HG03558 (cell line): ENCODE data around the gene BCAT1.
"Not testable (repeated sequence)": the region's sequence is repeated elsewhere in the genome, so short reads cannot be mapped to it uniquely, and the experiment has no call there.

Experiments used
- ATAC-seq: cut with Tn5 transposase; IDR thresholded peaks from one replicate; pipeline ENCODE4 v1.9.1; 2021; ENCODE audit warnings: moderate number of reproducible peaks; ENCODE audit not compliant: unreplicated experiment; ENCODE audit errors: extremely low read depth

Gene BCAT1

GRCh38 chr12:24902511-24903328, 46.2 kb downstream of the BCAT1 start:
- no peak for ATAC-seq

- ATAC-seq, result no peak
These were observed 47.1 kb downstream of the BCAT1 start for GRCh38 chr12:24901576-24902461.

- no peak for ATAC-seq
These were observed 48.7 kb downstream of the BCAT1 start for GRCh38 chr12:24900196-24900595.

- ATAC-seq, result no peak
These were observed 49.3 kb downstream of the BCAT1 start for GRCh38 chr12:24899503-24900075.

GRCh38 chr12:24898606-24899005, 50.3 kb downstream of the BCAT1 start:
- ATAC-seq, result no peak

- no peak for ATAC-seq
These were observed 50.7 kb downstream of the BCAT1 start for GRCh38 chr12:24898185-24898584.

GRCh38 chr12:24896171-24896570, 52.7 kb downstream of the BCAT1 start:
- no peak for ATAC-seq

GRCh38 chr12:24895612-24896011, 53.3 kb downstream of the BCAT1 start:
- no peak for ATAC-seq

GRCh38 chr12:24894879-24895278, 54.0 kb downstream of the BCAT1 start:
- no peak for ATAC-seq

- no peak for ATAC-seq
These were observed 58.7 kb downstream of the BCAT1 start for GRCh38 chr12:24890048-24890803.

GRCh38 chr12:24889411-24889810, 59.5 kb downstream of the BCAT1 start:
- no peak for ATAC-seq

- no peak for ATAC-seq
These were observed 60.1 kb downstream of the BCAT1 start for GRCh38 chr12:24888813-24889212.

- ATAC-seq, result no peak
These were observed 64.0 kb downstream of the BCAT1 start for GRCh38 chr12:24884911-24885310.

GRCh38 chr12:24881724-24882371, 67.1 kb downstream of the BCAT1 start:
- ATAC-seq, result no peak

GRCh38 chr12:24881227-24881626, 67.7 kb downstream of the BCAT1 start:
- ATAC-seq, result no peak

GRCh38 chr12:24880732-24881131, 68.2 kb downstream of the BCAT1 start:
- no peak for ATAC-seq

GRCh38 chr12:24879644-24880043, 69.3 kb downstream of the BCAT1 start:
- ATAC-seq, result no peak

- ATAC-seq, result no peak
These were observed 73.9 kb downstream of the BCAT1 start for GRCh38 chr12:24875014-24875413.

GRCh38 chr12:24872211-24872610, 76.7 kb downstream of the BCAT1 start:
- no peak for ATAC-seq

GRCh38 chr12:24866139-24866538, 82.8 kb downstream of the BCAT1 start:
- ATAC-seq, result not testable (repeated sequence)
